ENCODE data around the gene HELZ. TPM values are rescaled to one million over a fixed set of nuclear protein-coding genes. Genes with fewer than 3 reads are reported as not detected.
"Not testable (repeated sequence)": the region's sequence is repeated elsewhere in the genome, so short reads cannot be mapped to it uniquely, and the experiment has no call there.

The HELZ gene
- total RNA-seq, 1 experiment from 2014 or later, result 18.4 TPM

GRCh38 chr17:67052720-67053437, 192.1 kb downstream of the HELZ start:
- no peak for DNase-seq (ENCODE audit: low read depth)

DNA sequence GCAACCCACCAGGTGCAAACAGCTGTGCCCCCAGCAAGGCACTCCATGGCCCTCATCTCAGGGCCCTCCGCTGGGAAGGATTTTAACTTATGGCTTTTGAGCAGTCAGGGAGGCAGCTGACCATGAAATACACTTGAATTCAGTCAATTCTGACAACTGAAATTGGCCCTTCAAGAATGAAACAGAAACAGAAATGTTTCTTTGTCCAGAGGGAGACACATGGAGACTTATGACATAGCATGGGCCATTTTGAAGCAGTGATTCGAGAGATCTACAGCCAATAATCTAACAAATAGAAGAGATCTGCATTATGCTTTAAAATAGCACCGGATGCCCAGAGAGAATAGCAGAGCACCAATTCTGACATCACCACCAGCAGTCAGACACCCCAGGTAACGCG, 193.2 kb downstream of the HELZ start:
- no peak for DNase-seq (ENCODE audit: low read depth)

DNA sequence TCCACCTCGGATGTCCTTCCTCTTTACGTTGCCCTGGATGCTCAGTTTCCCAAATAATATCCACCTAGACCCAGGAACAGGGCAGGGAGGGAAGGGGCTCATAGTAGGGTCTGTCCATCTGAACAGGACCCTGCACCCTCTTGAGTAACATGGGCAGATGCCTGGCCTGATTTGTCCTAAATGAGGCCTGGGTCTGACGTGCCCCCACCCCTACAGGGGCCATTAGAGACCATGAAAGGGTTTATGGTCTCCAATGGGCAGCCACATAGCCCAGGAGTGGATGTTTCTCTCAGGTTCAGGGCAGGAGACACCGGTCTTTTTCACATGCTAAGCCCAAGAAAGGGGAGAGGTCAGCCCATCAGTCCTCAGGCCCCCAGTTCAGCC, 193.8 kb downstream of the HELZ start:
- no peak for DNase-seq (ENCODE audit: low read depth)

DNA sequence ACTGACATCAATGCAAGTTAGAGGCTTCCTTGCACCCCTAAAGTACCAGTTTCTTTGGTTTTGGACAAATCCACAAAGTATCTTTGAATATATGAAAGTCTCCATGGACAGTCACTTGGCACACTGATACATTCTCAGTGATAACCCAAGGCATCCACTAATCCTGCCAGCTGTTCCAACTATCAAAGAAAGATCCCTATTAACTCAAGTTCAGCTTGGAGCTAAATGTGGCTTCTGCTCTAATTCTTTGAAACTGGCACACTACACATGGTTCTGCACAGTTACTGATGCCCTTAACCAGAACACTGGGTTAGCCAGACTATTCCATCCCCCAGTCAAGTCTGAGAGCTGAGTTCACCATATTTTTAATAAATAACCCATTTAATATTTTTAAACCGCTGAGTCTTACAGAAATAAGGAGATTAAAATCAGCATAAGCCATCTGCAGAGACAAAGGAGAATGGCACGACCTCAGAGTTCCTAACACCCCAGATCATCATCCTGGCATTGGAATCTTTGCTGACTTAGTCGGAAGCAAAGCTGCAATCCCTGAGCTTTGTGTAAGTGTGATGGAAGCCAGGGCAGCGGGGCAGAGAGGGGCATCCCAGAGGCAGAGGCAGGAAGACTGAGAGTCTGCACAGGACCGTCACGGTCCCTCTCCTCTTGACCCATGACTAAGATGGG, 194.4 kb downstream of the HELZ start:
- DNase-seq (ENCODE audit: low read depth), result no peak

- DNase-seq (ENCODE audit: low read depth), result no peak
Measured at GRCh38 chr17:67050066-67050465, 194.9 kb downstream of the HELZ start.

- no peak for DNase-seq (ENCODE audit: low read depth)
Measured at GRCh38 chr17:67049025-67049739, 195.8 kb downstream of the HELZ start.

- DNase-seq (ENCODE audit: low read depth), result no peak
Measured at GRCh38 chr17:67047382-67047781, 197.6 kb downstream of the HELZ start.

DNA sequence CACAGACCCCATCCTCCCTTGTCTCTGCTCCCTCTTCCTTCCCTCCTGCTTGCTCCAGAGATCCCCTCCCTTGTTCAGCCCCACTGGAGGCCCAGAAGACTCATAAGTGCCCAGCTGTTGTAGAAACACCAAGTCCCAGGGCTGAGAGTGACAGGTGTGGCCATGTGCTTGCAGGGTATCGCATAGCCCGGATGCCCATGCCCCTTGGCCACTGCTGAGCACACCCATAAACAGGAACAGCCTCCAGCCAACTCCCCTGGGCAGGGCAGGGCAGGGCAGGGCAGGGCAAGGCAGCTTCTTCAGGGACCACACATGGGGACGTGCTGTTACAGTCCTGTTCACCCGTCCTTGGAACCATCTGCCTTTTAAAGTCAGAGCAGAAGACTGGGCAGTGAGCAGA, 198.6 kb downstream of the HELZ start:
- peak; percentile 38 for DNase-seq (ENCODE audit: low read depth)

DNA sequence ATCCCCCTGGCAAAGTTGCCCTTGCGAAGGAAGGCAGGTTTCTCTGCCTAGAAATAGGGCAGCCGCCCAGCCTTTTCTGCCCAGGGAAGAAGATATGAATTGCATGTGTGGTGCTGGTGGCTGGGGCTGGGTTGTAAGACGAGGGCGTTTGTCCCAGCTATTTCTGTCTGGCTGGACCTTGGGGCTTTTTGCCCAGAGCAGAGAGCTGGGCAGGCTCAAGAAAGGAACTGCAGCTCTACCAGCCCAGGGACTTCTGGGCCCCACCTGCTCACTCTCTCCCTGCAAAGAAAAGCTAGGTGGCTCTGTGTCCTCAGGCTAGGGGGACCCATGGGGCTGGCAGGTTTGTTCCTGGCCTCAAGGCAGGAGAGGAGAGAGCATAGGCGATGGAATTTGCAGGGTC, 200.1 kb downstream of the HELZ start:
- DNase-seq (ENCODE audit: low read depth), result no peak

GRCh38 chr17:67044016-67044772, 200.8 kb downstream of the HELZ start, which contains the start of gene CACNG1:
TSS of gene CACNG1 (plus strand) at chr17:67044554. CDS start at chr17:67044661, 107 bp downstream.
- DNase-seq (ENCODE audit: low read depth), result no peak

GRCh38 chr17:67043283-67043682, 201.7 kb downstream of the HELZ start:
- DNase-seq (ENCODE audit: low read depth), result no peak

DNA sequence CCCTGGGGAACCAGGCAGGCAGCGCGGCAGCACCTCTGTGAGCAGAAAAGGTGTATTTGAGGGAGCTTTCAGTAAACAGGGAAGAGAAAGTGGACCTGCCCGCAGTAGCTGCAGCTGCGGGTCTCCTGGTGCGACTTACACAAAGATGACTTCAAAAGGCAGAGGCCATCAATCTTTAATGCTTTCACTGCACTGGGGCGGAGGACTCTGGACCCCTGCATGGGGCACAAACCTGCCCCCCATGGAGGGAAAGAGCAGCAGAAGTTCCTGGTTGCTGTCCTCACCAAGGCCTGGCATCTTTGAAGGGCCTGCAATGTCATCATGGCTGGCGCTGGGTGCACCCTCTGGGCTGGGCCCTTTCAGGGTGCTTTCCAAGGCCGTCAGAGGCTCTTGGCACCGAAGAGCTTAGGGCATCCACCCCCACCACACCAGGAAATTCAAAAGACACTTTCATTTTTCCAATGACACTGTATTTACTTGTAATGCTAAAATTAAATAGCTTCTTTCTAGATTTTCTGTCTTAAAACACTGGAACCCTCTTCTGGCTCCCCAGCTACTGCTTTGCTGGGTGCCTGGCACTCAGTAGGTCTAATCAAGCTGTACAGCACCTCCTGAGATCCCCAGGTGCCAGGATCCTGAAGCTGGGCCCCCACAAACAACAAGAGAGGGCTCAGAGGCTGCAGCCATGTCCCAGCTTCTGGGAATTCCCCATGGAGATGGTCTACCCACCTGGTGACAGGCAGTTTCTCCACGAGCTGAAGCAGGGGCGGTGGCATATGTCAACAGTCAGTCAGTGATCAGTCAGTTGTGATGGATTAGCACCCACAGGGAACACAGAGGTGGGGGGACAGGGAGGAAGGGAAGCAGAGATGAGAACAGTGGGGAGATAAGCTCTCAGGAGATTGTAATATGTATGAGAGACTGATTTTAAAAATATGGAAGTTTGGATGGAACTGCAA, 202.8 kb downstream of the HELZ start:
- DNase-seq (ENCODE audit: low read depth), result no peak

GRCh38 chr17:67041531-67041930, 203.5 kb downstream of the HELZ start:
- no peak for DNase-seq (ENCODE audit: low read depth)

DNA sequence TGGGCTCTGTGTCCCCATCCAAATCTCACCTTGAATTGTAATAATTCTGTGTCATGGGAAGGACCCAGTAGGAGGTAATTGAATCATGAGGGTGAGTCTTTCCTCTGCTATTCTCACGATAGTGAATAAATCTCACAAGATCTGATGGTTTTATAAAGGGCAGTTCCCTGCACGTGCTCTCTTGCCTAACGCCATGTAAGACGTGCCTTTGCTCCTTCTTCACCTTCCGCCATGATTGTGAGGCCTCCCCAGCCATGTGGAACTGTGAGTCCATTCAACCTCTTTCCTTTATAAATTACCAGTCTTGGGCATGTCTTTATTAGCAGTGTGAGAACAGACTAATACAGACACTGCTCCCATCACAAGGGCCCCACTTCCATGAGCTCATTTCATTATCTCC, 203.9 kb downstream of the HELZ start:
- DNase-seq (ENCODE audit: low read depth), result not testable (repeated sequence)

- no peak for DNase-seq (ENCODE audit: low read depth)
Measured at GRCh38 chr17:67040652-67041051, 204.3 kb downstream of the HELZ start.

DNA sequence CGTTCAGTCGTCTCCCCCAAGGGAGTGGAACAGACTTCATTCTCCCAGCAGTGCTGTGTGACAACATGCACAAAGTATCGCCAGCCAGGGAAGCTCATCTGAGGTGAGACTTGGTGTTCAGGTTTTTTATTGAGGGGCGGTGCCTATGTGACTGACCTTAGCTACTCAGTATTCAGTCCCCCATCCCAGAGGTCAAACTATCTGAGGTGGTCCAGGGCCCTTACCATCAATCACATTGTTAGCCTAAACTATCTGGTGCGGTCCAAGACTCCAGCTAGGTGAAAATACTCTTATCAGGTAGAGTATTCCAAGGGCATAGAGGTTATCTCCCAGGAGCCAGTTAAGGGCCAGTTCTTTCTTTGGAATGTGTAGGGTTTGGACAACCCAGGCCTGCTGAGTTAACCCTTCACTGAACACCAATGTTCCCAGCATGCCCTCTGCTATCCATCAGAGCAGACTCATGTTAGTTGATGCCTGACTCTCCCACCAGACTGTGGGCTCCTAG, 206.1 kb downstream of the HELZ start:
- DNase-seq (ENCODE audit: low read depth), result no peak

DNA sequence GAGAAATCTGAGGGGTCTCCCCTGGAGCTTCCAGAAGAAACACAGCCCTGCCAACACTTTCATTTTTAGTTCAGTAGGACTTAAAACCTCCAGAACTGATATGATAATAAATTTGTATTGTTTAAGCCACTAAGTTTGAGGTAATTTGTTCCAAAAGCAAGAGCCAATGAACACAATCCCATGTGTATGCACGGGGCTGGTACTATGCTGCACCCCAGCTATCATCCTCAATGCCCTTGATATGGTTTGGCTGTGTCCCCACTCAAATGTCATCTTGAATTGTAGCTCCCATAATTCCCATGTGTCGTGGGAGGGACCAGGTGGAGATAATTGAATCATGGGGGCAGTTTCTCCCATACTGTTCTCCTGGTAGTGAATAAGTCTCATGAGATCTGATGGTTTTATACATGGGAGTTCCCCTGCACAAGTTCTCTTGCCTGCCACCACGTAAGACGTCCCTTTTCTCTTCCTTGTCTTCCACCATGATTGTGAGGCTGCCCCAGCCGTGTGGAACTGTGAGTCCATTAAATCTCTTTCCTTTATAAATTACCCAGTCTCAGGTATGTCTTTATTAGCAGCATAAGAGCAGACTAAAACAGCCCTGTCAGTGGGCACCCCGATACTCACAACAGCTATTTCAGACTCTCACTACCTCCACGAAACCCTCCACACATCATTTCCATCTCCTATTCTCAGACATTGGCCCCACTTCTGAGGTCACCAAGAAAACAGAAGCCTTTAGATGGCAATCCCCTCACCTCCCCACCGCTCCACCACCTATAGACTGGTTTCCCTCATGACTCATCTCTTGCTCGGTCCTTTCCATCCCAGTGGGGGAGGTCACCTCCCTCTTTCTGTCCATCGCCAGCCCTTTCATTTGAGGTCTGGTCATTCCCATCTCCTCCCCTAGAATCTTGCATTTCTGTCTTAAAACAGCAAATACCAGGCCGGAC, 209.6 kb downstream of the HELZ start:
- no peak for DNase-seq (ENCODE audit: low read depth)

GRCh38 chr17:67033613-67034012, 211.4 kb downstream of the HELZ start:
- no peak for DNase-seq (ENCODE audit: low read depth)

- DNase-seq (ENCODE audit: low read depth), result no peak
Measured at GRCh38 chr17:67032985-67033384, 212.0 kb downstream of the HELZ start.
